ENCODE measurements around the gene PHYHIPL.

GRCh38 chr10:59268460-59268859 lies 92.0 kb downstream of the PHYHIPL start:
- TF ChIP-seq, protein P1, sequence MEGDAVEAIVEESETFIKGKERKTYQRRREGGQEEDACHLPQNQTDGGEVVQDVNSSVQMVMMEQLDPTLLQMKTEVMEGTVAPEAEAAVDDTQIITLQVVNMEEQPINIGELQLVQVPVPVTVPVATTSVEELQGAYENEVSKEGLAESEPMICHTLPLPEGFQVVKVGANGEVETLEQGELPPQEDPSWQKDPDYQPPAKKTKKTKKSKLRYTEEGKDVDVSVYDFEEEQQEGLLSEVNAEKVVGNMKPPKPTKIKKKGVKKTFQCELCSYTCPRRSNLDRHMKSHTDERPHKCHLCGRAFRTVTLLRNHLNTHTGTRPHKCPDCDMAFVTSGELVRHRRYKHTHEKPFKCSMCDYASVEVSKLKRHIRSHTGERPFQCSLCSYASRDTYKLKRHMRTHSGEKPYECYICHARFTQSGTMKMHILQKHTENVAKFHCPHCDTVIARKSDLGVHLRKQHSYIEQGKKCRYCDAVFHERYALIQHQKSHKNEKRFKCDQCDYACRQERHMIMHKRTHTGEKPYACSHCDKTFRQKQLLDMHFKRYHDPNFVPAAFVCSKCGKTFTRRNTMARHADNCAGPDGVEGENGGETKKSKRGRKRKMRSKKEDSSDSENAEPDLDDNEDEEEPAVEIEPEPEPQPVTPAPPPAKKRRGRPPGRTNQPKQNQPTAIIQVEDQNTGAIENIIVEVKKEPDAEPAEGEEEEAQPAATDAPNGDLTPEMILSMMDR (IDR thresholded peaks at IDR 0.05; ENCODE audit: low read length): no peak
- no peak for TF ChIP-seq EZH2 (optimal IDR thresholded peaks at IDR 0.05; ENCODE audit: low read depth, low read length)
- no peak for TF ChIP-seq EZH2phosphoT487 (IDR thresholded peaks at IDR 0.05; ENCODE audit: low read length)

Measured in MM.1S (cell line).